HFFc6 (cell line): ENCODE results near the gene TMEM170B. TPM values are rescaled to one million over a fixed set of nuclear protein-coding genes. Genes with fewer than 3 reads are reported as not detected.
"Not testable (repeated sequence)": the region's sequence is repeated elsewhere in the genome, so short reads cannot be mapped to it uniquely, and the experiment has no call there.

Experiments
- DNase-seq: peaks from one replicate; pipeline ENCODE4 v3.0.0-alpha.2; 2018
- H3K27ac Mint-ChIP-seq: 2 replicates; pipeline ENCODE4 v1.8.0; 2020; ENCODE audit warnings: mild to moderate bottlenecking, mixed read lengths
- H3K27me3 Mint-ChIP-seq: 2 replicates; pipeline ENCODE4 v1.8.0; 2021; ENCODE audit warnings: mild to moderate bottlenecking, moderate library complexity, mixed read lengths; ENCODE audit not compliant: insufficient read depth
- H3K36me3 Mint-ChIP-seq: 2 replicates; pipeline ENCODE4 v1.8.0; 2021; ENCODE audit warnings: low read depth, mixed read lengths
- H3K4me1 Mint-ChIP-seq: 2 replicates; pipeline ENCODE4 v1.8.0; 2020; ENCODE audit warnings: low read depth, mixed read lengths
- H3K4me3 Mint-ChIP-seq: 2 replicates; pipeline ENCODE4 v1.8.0; 2020; ENCODE audit warnings: mild to moderate bottlenecking, moderate library complexity, mixed read lengths
- H3K9me3 Mint-ChIP-seq: 2 replicates; pipeline ENCODE4 v1.8.0; 2020; ENCODE audit warnings: mild to moderate bottlenecking, mixed read lengths
- CTCF ChIP-seq: fragments of 200-600 bp; sonication (generic); IDR thresholded peaks from 2 replicates; pipeline ENCODE4 v1.5.0; 2021; ENCODE audit warnings: antibody characterized with exemption, mild to moderate bottlenecking
- total RNA-seq, 6 experiments: library from RNA; stranded (reverse); fragmentation: NEBNext Ultra II Directional; extraction: Animal tissue kit (Norgen Biotek cat#: 25700); gene quantifications; 2 replicates in 1 of 6; 3 replicates in 5 of 6; pipeline ENCODE4 v1.2.3, GENCODE V29; 2021

Gene TMEM170B
- total RNA-seq, 6 experiments from 2014 or later, result 0.14 to 0.21 (median 0.19) TPM

DNA sequence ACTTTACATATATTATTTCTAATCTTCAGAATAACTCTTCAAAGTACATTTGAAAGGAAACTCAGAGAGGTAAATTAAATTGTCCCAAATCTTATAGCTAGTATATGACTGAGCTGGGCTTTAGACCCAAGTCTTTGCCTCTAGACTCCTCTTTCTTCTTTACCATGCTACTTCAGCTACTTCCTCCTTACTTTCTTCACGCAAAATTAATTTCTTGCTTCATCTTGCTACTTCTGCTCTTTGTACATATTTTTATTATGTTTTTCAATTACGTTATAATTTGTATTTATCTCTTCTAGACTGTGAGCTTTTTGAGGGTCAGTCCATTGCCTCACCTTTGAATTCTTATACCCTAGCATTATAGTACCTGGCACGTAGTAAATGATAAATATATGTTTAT is 5.3 kb downstream of the TMEM170B start:
- no peak for TF ChIP-seq CTCF
- Mint-ChIP-seq H3K27ac (no peak overlapping the region), H3K9me3 (no peaks in the 10 kb centered on the region), H3K27me3 (peaks cover 9% of the 10 kb centered on the region; the same call in 1 of the 2 replicates), H3K4me1 (no peaks in the 10 kb centered on the region), H3K4me3 (no peak overlapping the region), H3K36me3 (no peaks in the 10 kb centered on the region)
- no peak for DNase-seq

DNA sequence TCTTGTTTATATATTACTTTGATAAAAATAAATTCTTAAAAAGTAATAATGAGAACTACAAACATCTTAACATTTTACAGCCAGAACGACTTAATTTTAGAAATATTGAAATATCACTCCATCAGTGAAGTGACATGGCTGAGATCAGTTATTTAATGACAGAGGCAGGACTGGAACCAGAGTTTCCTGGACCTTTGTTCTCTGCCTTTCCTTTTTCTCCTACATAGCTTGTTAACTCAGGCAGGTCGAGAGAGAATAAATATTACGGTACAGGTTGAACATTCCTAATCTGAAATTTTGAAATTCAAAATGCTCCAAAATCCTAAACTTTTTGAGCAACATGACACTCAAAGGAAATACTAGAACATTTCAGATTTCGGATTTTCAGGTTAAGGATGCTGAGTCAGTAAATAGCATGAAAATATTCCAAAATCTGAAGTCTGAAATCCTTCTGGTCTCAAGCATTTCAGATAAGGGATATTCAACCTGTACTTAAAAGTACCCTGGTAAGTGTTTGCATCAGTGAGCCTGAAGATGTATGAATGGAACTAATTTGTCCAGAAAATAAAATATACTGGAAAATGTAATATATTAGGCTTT is 6.5 kb downstream of the TMEM170B start:
- Mint-ChIP-seq H3K4me3 (no peak overlapping the region), H3K27me3 (peaks cover 9% of the 10 kb centered on the region; the same call in 1 of the 2 replicates), H3K9me3 (no peaks in the 10 kb centered on the region), H3K36me3 (no peaks in the 10 kb centered on the region), H3K4me1 (no peaks in the 10 kb centered on the region), H3K27ac (no peak overlapping the region)
- TF ChIP-seq CTCF, result no peak
- DNase-seq, result no peak

DNA sequence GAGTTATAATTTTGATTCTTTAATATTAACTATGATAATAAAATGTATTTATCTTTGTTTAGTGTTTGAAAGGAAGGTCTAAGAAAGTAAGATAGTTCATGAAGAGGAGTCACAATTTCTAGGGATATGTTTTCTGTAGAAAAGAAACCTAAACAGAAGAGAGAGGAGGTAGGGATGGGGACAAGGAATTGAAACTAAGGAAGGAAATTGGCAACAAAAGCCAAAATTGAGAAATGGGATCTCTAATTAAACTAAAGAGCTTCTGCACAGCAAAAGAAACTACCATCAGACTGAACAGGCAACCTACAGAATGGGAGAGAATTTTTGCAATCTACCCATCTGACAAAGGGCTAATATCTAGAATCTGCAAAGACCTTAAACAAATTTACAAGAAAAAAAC is 10.3 kb downstream of the TMEM170B start:
- not testable (repeated sequence) for H3K4me1 Mint-ChIP-seq

DNA sequence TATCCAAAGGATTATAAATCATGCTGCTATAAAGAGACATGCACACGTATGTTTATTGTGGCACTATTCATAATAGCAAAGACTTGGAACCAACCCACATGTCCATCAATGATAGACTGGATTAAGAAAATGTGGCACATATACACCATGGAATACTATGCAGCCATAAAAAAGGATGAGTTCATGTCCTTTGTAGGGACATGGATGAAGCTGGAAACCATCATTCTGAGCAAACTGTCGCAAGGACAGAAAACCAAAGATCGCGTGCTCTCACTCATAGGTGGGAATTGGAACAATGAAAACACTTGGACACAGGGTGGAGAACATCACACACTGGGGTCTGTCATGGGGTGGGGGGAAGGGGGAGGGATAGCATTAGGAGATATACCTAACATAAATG is 11.0 kb downstream of the TMEM170B start:
- DNase-seq, H3K27ac Mint-ChIP-seq, H3K27me3 Mint-ChIP-seq, H3K9me3 Mint-ChIP-seq, H3K4me1 Mint-ChIP-seq, H3K4me3 Mint-ChIP-seq, H3K36me3 Mint-ChIP-seq: not testable (repeated sequence)

More for the DNA sequence above, 10.3 kb downstream of the TMEM170B start:
- not testable (repeated sequence) for H3K4me3 Mint-ChIP-seq, H3K9me3 Mint-ChIP-seq, H3K27ac Mint-ChIP-seq, H3K36me3 Mint-ChIP-seq, DNase-seq, H3K27me3 Mint-ChIP-seq

DNA sequence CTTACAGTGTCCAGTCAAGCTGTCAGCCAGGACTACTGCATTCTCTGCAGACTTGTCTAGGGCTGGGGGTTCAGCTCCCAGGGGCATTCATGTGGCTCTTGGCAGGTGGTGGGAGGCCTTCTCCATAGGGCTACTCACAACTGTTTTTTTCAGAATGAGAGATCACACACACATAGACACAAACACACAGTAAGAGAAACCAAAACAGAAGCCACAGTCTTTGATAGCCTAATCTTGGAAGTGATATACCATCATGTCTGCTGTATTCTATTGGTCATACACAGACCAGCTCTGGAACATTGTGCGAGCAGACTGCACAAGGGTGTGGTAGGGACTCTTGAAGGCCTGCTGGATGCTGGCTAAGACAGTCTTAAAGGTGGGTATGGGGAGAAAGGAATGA is 13.5 kb downstream of the TMEM170B start:
- H3K27me3 Mint-ChIP-seq, result no peaks in the 10 kb centered on the region; the same call in 1 of the 2 replicates
- no peak overlapping the region for H3K27ac Mint-ChIP-seq
- no peak for TF ChIP-seq CTCF
- H3K4me3 Mint-ChIP-seq, result no peak overlapping the region
- no peaks in the 10 kb centered on the region for H3K9me3 Mint-ChIP-seq
- no peaks in the 10 kb centered on the region for H3K4me1 Mint-ChIP-seq
- no peak for DNase-seq
- no peaks in the 10 kb centered on the region for H3K36me3 Mint-ChIP-seq

GRCh38 chr6:11552442-11552841 is 14.9 kb downstream of the TMEM170B start:
- Mint-ChIP-seq H3K4me3 (no peak overlapping the region), H3K9me3 (no peaks in the 10 kb centered on the region), H3K27me3 (peaks cover 7% of the 10 kb centered on the region), H3K4me1 (no peaks in the 10 kb centered on the region), H3K36me3 (no peaks in the 10 kb centered on the region), H3K27ac (no peak overlapping the region)
- DNase-seq, result no peak
- no peak for TF ChIP-seq CTCF

DNA sequence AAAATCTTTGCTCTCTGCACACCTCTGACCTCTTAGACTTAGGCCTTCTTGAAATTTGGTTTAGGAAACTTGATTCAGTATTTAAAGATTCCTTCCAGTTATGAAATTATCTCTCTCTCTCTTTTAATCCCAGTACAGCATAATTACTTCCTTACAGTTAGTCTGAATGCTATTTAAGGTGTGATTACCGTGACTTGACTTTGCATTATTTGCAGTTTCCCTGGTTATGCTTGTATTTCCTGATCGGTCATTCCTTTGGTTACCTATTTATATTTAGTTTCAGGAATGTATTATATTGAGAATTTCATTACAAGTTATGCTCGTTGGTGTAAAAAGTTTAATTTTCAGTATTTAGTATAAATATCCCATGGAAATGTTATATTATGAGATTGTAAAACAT is 16.3 kb downstream of the TMEM170B start:
- no peaks in the 10 kb centered on the region for H3K9me3 Mint-ChIP-seq
- H3K27me3 Mint-ChIP-seq, result peaks cover 9% of the 10 kb centered on the region
- H3K4me3 Mint-ChIP-seq, result no peak overlapping the region
- no peaks in the 10 kb centered on the region for H3K4me1 Mint-ChIP-seq
- no peak overlapping the region for H3K27ac Mint-ChIP-seq
- H3K36me3 Mint-ChIP-seq, result no peaks in the 10 kb centered on the region
- TF ChIP-seq CTCF, result no peak
- no peak for DNase-seq
